GM12878 (cell line): ENCODE measurements around the gene SYTL5. TPM values are rescaled to one million over a fixed set of nuclear protein-coding genes. Genes with fewer than 3 reads are reported as not detected.

ENCODE experiments used
- ATAC-seq: fragments of 200-7000 bp; cut with Tn5 transposase; 3 replicates; pipeline ENCODE4 v1.9.1; 2020; ENCODE audit warnings: mild to moderate bottlenecking, moderate library complexity
- BruUV-seq: library from RNA; stranded (reverse); fragments of 400-500 nt; replicated peaks from 2 replicates; lab custom pipeline; 2021; lab: Mats Ljungman, UMichigan
- CTCF ChIA-PET: fragments of 300-600 bp; sonication (Branson Sonifier 250); formaldehyde crosslinking; extraction: SDS; loops from one replicate; lab custom pipeline; 2021; ENCODE audit warnings: inconsistent platforms; lab: Yijun Ruan, JAX
- POLR2A ChIA-PET: fragments of 350-600 bp; formaldehyde crosslinking; extraction: SDS; loops from one replicate; lab custom pipeline; 2021; ENCODE audit warnings: inconsistent platforms; lab: Charles Lee
- RAD21 ChIA-PET: fragments of 300-600 bp; sonication (Branson Sonifier 250); formaldehyde crosslinking; loops from one replicate; lab custom pipeline; 2023; ENCODE audit warnings: antibody characterized with exemption; ENCODE audit not compliant: unreplicated experiment; lab: Charles Lee
- SMC1A ChIA-PET: fragments of 300-600 bp; sonication (Branson Sonifier 250); formaldehyde crosslinking; loops from one replicate; lab custom pipeline; 2023; ENCODE audit not compliant: unreplicated experiment, uncharacterized antibody; lab: Charles Lee
- DNase-seq: peaks from one replicate; pipeline ENCODE4 v3.0.0-alpha.2; 2011; ENCODE audit warnings: low read depth, low spot score
- FAIRE-seq: peaks from 3 replicates; lab custom pipeline; 2011; peaks lifted over from hg19 to GRCh38; lab: Jason Lieb, UNC
- H2AFZ ChIP-seq: 2 replicates; pipeline ENCODE4 v1.6.0; 2011; ENCODE audit warnings: low read depth, low read length, control low read depth; ENCODE audit not compliant: control insufficient read depth
- H3K27ac ChIP-seq: 2 replicates; pipeline ENCODE4 v1.5.1; 2011; ENCODE audit warnings: control low read depth; ENCODE audit not compliant: control insufficient read depth, insufficient read depth
- H3K27me3 ChIP-seq, 2 experiments: replicated peaks in 1 of 2; 2 replicates each; pipeline versions ENCODE4 v1.6.0 to v1.6.1; 2011; ENCODE audit warnings: low read length in 1 of 2; ENCODE audit not compliant: control insufficient read depth in 2 of 2, insufficient read depth in 2 of 2
- H3K36me3 ChIP-seq, 2 experiments: 2 replicates each; pipeline ENCODE4 v1.5.1; 2011; ENCODE audit warnings: low read length in 1 of 2; ENCODE audit not compliant: control insufficient read depth in 2 of 2, insufficient read depth in 2 of 2
- H3K4me1 ChIP-seq: 2 replicates; pipeline ENCODE4 v1.6.1; 2011; ENCODE audit warnings: mild to moderate bottlenecking, low read length, moderate library complexity, mixed read lengths; ENCODE audit not compliant: control insufficient read depth, insufficient read depth
- H3K4me2 ChIP-seq: 2 replicates; pipeline ENCODE4 v1.6.0; 2011; ENCODE audit warnings: control low read depth; ENCODE audit not compliant: control insufficient read depth, insufficient read depth
- H3K4me3 ChIP-seq: fragments of 200-600 bp; sonication (generic); 2 replicates; pipeline ENCODE4 v1.5.1; 2016
- H3K79me2 ChIP-seq: 2 replicates; pipeline ENCODE4 v1.6.0; 2011; ENCODE audit warnings: low read length; ENCODE audit not compliant: control insufficient read depth, insufficient read depth
- H3K9ac ChIP-seq: 2 replicates; pipeline ENCODE4 v1.8.0; 2011; ENCODE audit warnings: low read length, control low read depth, mixed read lengths; ENCODE audit not compliant: control insufficient read depth, insufficient read depth
- H3K9me3 ChIP-seq: replicated peaks from 3 replicates; pipeline ENCODE4 v1.5.1; 2011; ENCODE audit warnings: mild to moderate bottlenecking, low read length; ENCODE audit not compliant: control insufficient read depth, insufficient read depth
- H4K20me1 ChIP-seq: 2 replicates; pipeline ENCODE4 v1.6.0; 2011; ENCODE audit not compliant: control insufficient read depth, insufficient read depth
- CREB1 ChIP-seq: IDR thresholded peaks from 2 replicates; pipeline ENCODE4 v1.6.1; 2012; ENCODE audit warnings: low read depth, mild to moderate bottlenecking, inconsistent platforms
- DPF2 ChIP-seq: fragments of 450-650 bp; IDR thresholded peaks from 2 replicates; pipeline ENCODE4 v1.6.1; 2017; ENCODE audit warnings: mild to moderate bottlenecking
- EGR1 ChIP-seq, 2 experiments: IDR thresholded peaks; 1 replicate in 1 of 2; 2 replicates in 1 of 2; pipeline ENCODE4 v1.6.1; 2011 to 2012; ENCODE audit warnings: low read depth in 2 of 2, low read length in 2 of 2, borderline replicate concordance in 1 of 2, mild to moderate bottlenecking in 1 of 2, moderate library complexity in 1 of 2
- IKZF2 ChIP-seq, 2 experiments: fragments of 450-650 bp; IDR thresholded peaks; 2 replicates each; pipeline ENCODE4 v1.6.1; 2017; ENCODE audit warnings: mild to moderate bottlenecking in 2 of 2, moderate library complexity in 2 of 2
- NFYB ChIP-seq: IDR thresholded peaks from 2 replicates; pipeline ENCODE4 v1.6.1; 2011; ENCODE audit warnings: low read depth, mild to moderate bottlenecking, low read length, improper control_type of control experiment, moderate library complexity; ENCODE audit not compliant: insufficient read depth
- SREBF2 ChIP-seq: IDR thresholded peaks from 2 replicates; pipeline ENCODE4 v1.6.1; 2012; ENCODE audit warnings: mild to moderate bottlenecking, low read length
- TAF1 ChIP-seq: IDR thresholded peaks from 2 replicates; pipeline ENCODE4 v1.6.1; 2011; ENCODE audit warnings: mild to moderate bottlenecking, low read depth, low read length, borderline replicate concordance
- WRNIP1 ChIP-seq: IDR thresholded peaks from 2 replicates; pipeline ENCODE4 v1.6.1; 2011; ENCODE audit warnings: low read depth, low read length, improper control_type of control experiment, borderline replicate concordance
- ZNF24 ChIP-seq: fragments of 450-650 bp; IDR thresholded peaks from 2 replicates; pipeline ENCODE4 v1.6.1; 2017; ENCODE audit warnings: antibody characterized with exemption, mild to moderate bottlenecking
- WGBS: methylation state at CpG from one replicate; pipeline ENCODE4 v1.1.6; 2016; ENCODE audit warnings: low lambda C conversion rate; ENCODE audit not compliant: insufficient replicate concordance, insufficient coverage; ENCODE audit errors: missing lambda C conversion rate; 5-methylcytosine and 5-hydroxymethylcytosine counted together
- in situ Hi-C: fragments of 300-500 bp; cut with MboI; formaldehyde crosslinking; loops from 9 replicates; pipeline ENCODE4 v1.14.3; 2018; ENCODE audit warnings: mixed read lengths
- intact Hi-C: fragments of 100-400 bp; cut with micrococcal nuclease; formaldehyde crosslinking; loops from one replicate; pipeline ENCODE4 v1.14.2; 2022; ENCODE audit not compliant: unreplicated experiment
- polyA plus RNA-seq, 11 experiments: library from polyadenylated mRNA; depleted of rRNA in 4 of 11; unstranded in 6 of 11; stranded (reverse) in 5 of 11; fragments of >200 nt; fragmentation: Nextera tagmentation in 4 of 11; fragmentation: Illumina TruSeq in 1 of 11; extraction: Ambion mirVana in 4 of 11; extraction: Trizol in 1 of 11; gene quantifications; 1 replicate in 1 of 11; 2 replicates in 10 of 11; pipeline versions ENCODE4 v1.2.1 to v1.2.3, GENCODE V29; 2011 to 2016; ENCODE audit warnings: inconsistent platforms in 2 of 11, missing spikeins in 2 of 11, low read depth in 1 of 11
- total RNA-seq, 4 experiments: library from RNA; depleted of rRNA in 3 of 4; stranded (reverse); fragments of >200 nt in 3 of 4; fragmentation: Illumina TruSeq in 1 of 4; extraction: Trizol in 1 of 4; gene quantifications; 2 replicates each; pipeline versions ENCODE4 v1.2.1 to v1.2.3, GENCODE V29; 2013 to 2021
- TF ChIP-seq, protein P1 (sequence below): IDR thresholded peaks from 2 replicates; pipeline ENCODE4 v1.6.1; 2011; ENCODE audit warnings: borderline replicate concordance, low read depth, mild to moderate bottlenecking, moderate library complexity, low read length; ENCODE audit not compliant: insufficient read depth, poor library complexity, severe bottlenecking
- TF ChIP-seq, protein P2 (sequence below): fragments of 450-650 bp; IDR thresholded peaks from 2 replicates; pipeline ENCODE4 v1.6.1; 2017; ENCODE audit warnings: mild to moderate bottlenecking, moderate library complexity

The SYTL5 gene
- total and polyA plus RNA-seq, 10 of the 15 experiments (the other 5 are each of a cell fraction or from before 2014, with no cell fraction given): 0.01 to 0.20 (median 0.04) TPM; not detected in 3

DNA sequence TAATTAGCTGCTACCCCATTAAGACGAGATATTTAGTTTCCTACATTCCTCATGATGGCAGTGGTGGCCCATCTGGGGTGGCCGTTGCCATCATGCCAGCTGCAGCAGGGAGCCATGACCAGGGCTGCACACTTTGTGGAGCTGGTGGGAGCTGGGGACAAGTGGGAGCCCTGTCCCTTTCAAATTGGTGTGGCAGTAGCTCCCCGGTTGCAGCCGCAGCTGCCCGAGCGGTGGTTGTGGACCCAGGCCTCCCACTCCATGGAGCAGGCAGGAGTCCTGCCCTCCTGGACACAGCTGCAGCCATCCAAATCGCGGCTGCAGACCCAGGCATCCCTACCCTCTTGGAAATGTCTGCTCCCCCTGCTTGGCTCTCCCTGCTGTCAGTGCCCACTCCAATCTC is 9.3 kb upstream of the SYTL5 start (continued):
- TF ChIP-seq, protein P1, sequence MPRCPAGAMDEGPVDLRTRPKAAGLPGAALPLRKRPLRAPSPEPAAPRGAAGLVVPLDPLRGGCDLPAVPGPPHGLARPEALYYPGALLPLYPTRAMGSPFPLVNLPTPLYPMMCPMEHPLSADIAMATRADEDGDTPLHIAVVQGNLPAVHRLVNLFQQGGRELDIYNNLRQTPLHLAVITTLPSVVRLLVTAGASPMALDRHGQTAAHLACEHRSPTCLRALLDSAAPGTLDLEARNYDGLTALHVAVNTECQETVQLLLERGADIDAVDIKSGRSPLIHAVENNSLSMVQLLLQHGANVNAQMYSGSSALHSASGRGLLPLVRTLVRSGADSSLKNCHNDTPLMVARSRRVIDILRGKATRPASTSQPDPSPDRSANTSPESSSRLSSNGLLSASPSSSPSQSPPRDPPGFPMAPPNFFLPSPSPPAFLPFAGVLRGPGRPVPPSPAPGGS: no peak
- TF ChIP-seq CREB1 (no peak), NFYB (no peak), EGR1 (IDR thresholded peaks at IDR 0.05; ENCODE audit: borderline replicate concordance in 1 of 2, low read depth in 2 of 2, low read length in 2 of 2) (no peak)

DNA sequence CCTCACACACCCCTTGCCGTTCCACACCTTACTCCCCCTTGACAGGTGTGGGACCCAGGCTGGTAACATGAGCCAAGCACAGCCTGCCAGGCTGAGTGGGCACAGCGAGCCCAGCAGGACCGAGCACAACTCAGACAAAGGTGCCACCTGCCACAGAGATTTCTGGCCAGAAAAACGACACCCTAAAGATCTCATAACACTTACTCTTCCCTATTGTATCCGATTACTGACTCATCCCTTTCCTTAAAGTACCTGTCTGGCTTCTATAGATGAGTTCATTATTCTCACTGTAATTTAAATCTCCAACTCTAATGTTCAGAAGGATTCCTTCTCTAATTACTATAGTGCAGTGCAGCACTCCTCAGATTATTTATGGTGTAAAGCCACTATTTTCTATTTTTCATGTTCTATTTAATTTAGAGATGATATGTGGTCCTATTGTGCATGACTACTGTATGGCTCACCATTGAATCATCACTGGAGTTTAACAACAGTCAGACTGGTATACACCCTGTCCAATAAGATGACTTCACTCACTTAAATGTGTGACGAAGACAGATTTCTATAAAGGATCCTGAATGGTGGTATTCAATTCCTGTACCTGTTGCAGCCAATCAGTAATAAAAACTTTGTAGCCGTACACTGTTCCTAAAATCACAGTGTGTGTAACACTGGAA is 7.6 kb upstream of the SYTL5 start:
- ChIA-PET SMC1A (interaction anchor here (1.1 to 1.6 kb wide), 2 partner anchors 11 to 58 kb away, joined by 3 to 4 read pairs; no protein-coding TSS in a partner anchor), RAD21 (no interaction called here), POLR2A (no interaction called here), CTCF (interaction anchor here (3.7 kb wide), 1 partner anchor 168 kb away, joined by 34 read pairs; no protein-coding TSS in a partner anchor)
- no peak for DNase-seq
- Histone ChIP-seq H3K4me3 (no peak overlapping the region), H3K36me3 (no peaks in the 10 kb centered on the region), H3K79me2 (no peaks in the 10 kb centered on the region), H3K4me2 (no peak overlapping the region), H3K27ac (no peak overlapping the region), H3K9ac (no peak overlapping the region), H3K9me3 (no peaks in the 10 kb centered on the region; the same call in 2 of the 3 replicates), H3K4me1 (no peaks in the 10 kb centered on the region), H3K27me3 (no peaks in the 10 kb centered on the region), H2AFZ (no peak overlapping the region)
- in situ Hi-C loops (no loop called here), intact Hi-C loops (no loop called here)
- no peak for ATAC-seq
- FAIRE-seq: no peak
- no TSS peak for BruUV-seq
- no peak for TF ChIP-seq IKZF2 (IDR thresholded peaks at IDR 0.05)
- no peak for TF ChIP-seq WRNIP1
- no peak for TF ChIP-seq TAF1
- no peak for TF ChIP-seq DPF2
- no peak for TF ChIP-seq SREBF2
- TF ChIP-seq ZNF24: no peak
- TF ChIP-seq, protein P2, sequence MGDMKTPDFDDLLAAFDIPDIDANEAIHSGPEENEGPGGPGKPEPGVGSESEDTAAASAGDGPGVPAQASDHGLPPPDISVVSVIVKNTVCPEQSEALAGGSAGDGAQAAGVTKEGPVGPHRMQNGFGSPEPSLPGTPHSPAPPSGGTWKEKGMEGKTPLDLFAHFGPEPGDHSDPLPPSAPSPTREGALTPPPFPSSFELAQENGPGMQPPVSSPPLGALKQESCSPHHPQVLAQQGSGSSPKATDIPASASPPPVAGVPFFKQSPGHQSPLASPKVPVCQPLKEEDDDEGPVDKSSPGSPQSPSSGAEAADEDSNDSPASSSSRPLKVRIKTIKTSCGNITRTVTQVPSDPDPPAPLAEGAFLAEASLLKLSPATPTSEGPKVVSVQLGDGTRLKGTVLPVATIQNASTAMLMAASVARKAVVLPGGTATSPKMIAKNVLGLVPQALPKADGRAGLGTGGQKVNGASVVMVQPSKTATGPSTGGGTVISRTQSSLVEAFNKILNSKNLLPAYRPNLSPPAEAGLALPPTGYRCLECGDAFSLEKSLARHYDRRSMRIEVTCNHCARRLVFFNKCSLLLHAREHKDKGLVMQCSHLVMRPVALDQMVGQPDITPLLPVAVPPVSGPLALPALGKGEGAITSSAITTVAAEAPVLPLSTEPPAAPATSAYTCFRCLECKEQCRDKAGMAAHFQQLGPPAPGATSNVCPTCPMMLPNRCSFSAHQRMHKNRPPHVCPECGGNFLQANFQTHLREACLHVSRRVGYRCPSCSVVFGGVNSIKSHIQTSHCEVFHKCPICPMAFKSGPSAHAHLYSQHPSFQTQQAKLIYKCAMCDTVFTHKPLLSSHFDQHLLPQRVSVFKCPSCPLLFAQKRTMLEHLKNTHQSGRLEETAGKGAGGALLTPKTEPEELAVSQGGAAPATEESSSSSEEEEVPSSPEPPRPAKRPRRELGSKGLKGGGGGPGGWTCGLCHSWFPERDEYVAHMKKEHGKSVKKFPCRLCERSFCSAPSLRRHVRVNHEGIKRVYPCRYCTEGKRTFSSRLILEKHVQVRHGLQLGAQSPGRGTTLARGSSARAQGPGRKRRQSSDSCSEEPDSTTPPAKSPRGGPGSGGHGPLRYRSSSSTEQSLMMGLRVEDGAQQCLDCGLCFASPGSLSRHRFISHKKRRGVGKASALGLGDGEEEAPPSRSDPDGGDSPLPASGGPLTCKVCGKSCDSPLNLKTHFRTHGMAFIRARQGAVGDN: no peak
- TF ChIP-seq, all 136 proteins: peak for 0
- WGBS: 22% methylated on average over 7 of the region's 7 CpGs
- H4K20me1 ChIP-seq: no peaks in the 10 kb centered on the region
